Heart left ventricle (tissue), 16 donors: ENCODE measurements around the gene UBALD1. TPM values are rescaled to one million over a fixed set of nuclear protein-coding genes. Genes with fewer than 3 reads are reported as not detected.

Experiments used
- ATAC-seq, 4 donors: fragments of 200-7000 bp; cut with Tn5 transposase; one replicate each; pipeline ENCODE4 v1.9.1; 2020 to 2022; ENCODE audit warnings: moderate library complexity in 4 of 4, mild to moderate bottlenecking in 3 of 4, moderate number of reproducible peaks in 1 of 4
- DNase-seq, 5 donors: peaks; one replicate each; pipeline ENCODE4 v3.0.0-alpha.2; 2020
- H3K27ac ChIP-seq, 12 donors: fragments of 200-600 bp; sonication (generic) in 4 of 12; one replicate each; pipeline versions ENCODE4 v1.5.0 to v1.8.0; 2016 to 2022; ENCODE audit warnings: mild to moderate bottlenecking in 2 of 12
- H3K27me3 ChIP-seq, 9 donors: fragments of 200-600 bp; sonication (generic) in 2 of 9; one replicate each; pipeline versions ENCODE4 v1.5.1 to v1.8.0; 2016 to 2022; ENCODE audit warnings: mild to moderate bottlenecking in 3 of 9
- H3K36me3 ChIP-seq, 9 donors: fragments of 200-600 bp; sonication (generic) in 2 of 9; one replicate each; pipeline versions ENCODE4 v1.5.0 to v1.8.0; 2018 to 2022; ENCODE audit warnings: mild to moderate bottlenecking in 2 of 9
- H3K4me1 ChIP-seq, 12 donors: fragments of 200-600 bp; sonication (generic) in 4 of 12; one replicate each; pipeline versions ENCODE4 v1.5.0 to v1.8.0; 2016 to 2022; ENCODE audit warnings: mild to moderate bottlenecking in 3 of 12
- H3K4me3 ChIP-seq, 12 donors: fragments of 200-600 bp; sonication (generic) in 4 of 12; one replicate each; pipeline versions ENCODE4 v1.5.0 to v1.8.0; 2017 to 2022; ENCODE audit warnings: mild to moderate bottlenecking in 9 of 12, moderate library complexity in 4 of 12
- H3K9me3 ChIP-seq, 12 donors: fragments of 200-600 bp; sonication (generic) in 4 of 12; one replicate each; pipeline versions ENCODE4 v1.5.0 to v1.8.0; 2016 to 2022; ENCODE audit warnings: mild to moderate bottlenecking in 1 of 12
- POLR2A ChIP-seq, 2 donors: fragments of 450-650 bp; IDR thresholded peaks; one replicate each; pipeline ENCODE4 v1.6.1; 2017; ENCODE audit warnings: antibody characterized with exemption in 2 of 2, mild to moderate bottlenecking in 2 of 2, moderate library complexity in 2 of 2
- WGBS, 4 donors: extraction: QIAGEN DNeasy Blood & Tissue Kit in 2 of 4; methylation state at CpG; one replicate each; pipeline versions ENCODE4 v1.1.5 to v1.1.7; 2013 to 2018; 5-methylcytosine and 5-hydroxymethylcytosine counted together
- intact Hi-C, 10 donors: fragments of 100-400 bp; cut with DNase I; formaldehyde crosslinking; loops; one replicate each; pipeline versions ENCODE4 v1.11.1 to v1.14.2; 2022
- polyA plus RNA-seq, 2 donors: library from polyadenylated mRNA; stranded (reverse); fragments of 200-250 nt; gene quantifications; one replicate each; pipeline ENCODE4 v1.2.3, GENCODE V29; 2013
- total RNA-seq, 9 donors: library from RNA; depleted of rRNA in 2 of 9; stranded (reverse); fragments of >200 nt in 2 of 9; fragmentation: NEBNext Ultra II Directional in 3 of 9; extraction: Animal tissue kit (Norgen Biotek cat#: 25700) in 3 of 9; gene quantifications; one replicate each; pipeline versions ENCODE4 v1.1.0 to v1.2.4, GENCODE V29; 2016 to 2023
- TF ChIP-seq, protein P1 (sequence below), 12 donors: fragments of 200-600 bp; sonication (generic) in 4 of 12; IDR thresholded peaks; one replicate each; pipeline versions ENCODE4 v1.5.0 to v1.8.0; 2018 to 2022; ENCODE audit warnings: antibody characterized with exemption in 12 of 12, mild to moderate bottlenecking in 5 of 12
- donor health status: ischemic (EF 13 %, LVEDD 7.1; RV severe dilation, severe dysfunction).
- donor health status: healthy with polysubstance abuse.
- donor health status: DM: no; HTN: yes; CAD: no.
- donor health status: DM: no; HTN: no; CAD: no.
- donor health status: ischemic (EF 25% LVEDD 6.9; RV normal size, moderate dysfunction).
- donor health status: ischemic (EF 25% LVEDD 5.7; RV mildly dilated, moderate dysfunction).
- donor health status: healthy.
- donor health status: DM: yes; HTN: yes; CAD: no.
- donor health status: ischemic (EF 35%, LVEDD 5.7; RV mildly dilated, moderate dysfunction).
- donor health status: nonischemic (EF 11% LVEDD 7.7; RV severe dilation, severe dysfunction).
- donor health status: DM: yes; HTN: yes; CAD: no.
- donor health status: PGD.
- donor health status: ischemic (EF 29% LVEDD 5.4; RV normal size, mild dysfunction).
- donor health status: nonischemic (EF 23%, LVEDD 6.1; RV moderate dilation, normal function).

UBALD1 gene
- total and polyA plus RNA-seq, 11 donors: 9.1 to 38.9 (median 19.4) TPM

GRCh38 chr16:4624827-4625559 lies 10.3 kb upstream of the UBALD1 start:
- H3K4me3 ChIP-seq: peak overlapping the region; percentile 70 to 100 (median 98)
- TF ChIP-seq, protein P1, sequence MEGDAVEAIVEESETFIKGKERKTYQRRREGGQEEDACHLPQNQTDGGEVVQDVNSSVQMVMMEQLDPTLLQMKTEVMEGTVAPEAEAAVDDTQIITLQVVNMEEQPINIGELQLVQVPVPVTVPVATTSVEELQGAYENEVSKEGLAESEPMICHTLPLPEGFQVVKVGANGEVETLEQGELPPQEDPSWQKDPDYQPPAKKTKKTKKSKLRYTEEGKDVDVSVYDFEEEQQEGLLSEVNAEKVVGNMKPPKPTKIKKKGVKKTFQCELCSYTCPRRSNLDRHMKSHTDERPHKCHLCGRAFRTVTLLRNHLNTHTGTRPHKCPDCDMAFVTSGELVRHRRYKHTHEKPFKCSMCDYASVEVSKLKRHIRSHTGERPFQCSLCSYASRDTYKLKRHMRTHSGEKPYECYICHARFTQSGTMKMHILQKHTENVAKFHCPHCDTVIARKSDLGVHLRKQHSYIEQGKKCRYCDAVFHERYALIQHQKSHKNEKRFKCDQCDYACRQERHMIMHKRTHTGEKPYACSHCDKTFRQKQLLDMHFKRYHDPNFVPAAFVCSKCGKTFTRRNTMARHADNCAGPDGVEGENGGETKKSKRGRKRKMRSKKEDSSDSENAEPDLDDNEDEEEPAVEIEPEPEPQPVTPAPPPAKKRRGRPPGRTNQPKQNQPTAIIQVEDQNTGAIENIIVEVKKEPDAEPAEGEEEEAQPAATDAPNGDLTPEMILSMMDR (IDR thresholded peaks at IDR 0.05): no peak
- TF ChIP-seq POLR2A (IDR thresholded peaks at IDR 0.05): peak; percentile 83 to 94
- no peaks in the 10 kb centered on the region for H3K36me3 ChIP-seq
- peak overlapping the region; percentile 84 to 99 (median 94) for H3K27ac ChIP-seq
- no peaks in the 10 kb centered on the region for H3K9me3 ChIP-seq
- H3K27me3 ChIP-seq: no peaks in the 10 kb centered on the region
- H3K4me1 ChIP-seq: peaks cover 0 to 28% (median 16%) of the 10 kb centered on the region in 12 donors
- ATAC-seq: peak in 3 of 4 donors; percentile 11 to 45 (median 42)
- peak; percentile 64 to 85 (median 72) for DNase-seq
- WGBS, 4 donors: 0 to 1% (median 0%) methylated on average over 23 to 80 of the region's 80 CpGs
- intact Hi-C loops: loop anchor here in 3 of 10 donors (1.0 to 10.0 kb wide), 3 partner anchors 9 to 330 kb away; partner anchors contain the start of genes NUDT16L1 (in 1 of the 3) and SEC14L5 (in 1 of the 3)

DNA sequence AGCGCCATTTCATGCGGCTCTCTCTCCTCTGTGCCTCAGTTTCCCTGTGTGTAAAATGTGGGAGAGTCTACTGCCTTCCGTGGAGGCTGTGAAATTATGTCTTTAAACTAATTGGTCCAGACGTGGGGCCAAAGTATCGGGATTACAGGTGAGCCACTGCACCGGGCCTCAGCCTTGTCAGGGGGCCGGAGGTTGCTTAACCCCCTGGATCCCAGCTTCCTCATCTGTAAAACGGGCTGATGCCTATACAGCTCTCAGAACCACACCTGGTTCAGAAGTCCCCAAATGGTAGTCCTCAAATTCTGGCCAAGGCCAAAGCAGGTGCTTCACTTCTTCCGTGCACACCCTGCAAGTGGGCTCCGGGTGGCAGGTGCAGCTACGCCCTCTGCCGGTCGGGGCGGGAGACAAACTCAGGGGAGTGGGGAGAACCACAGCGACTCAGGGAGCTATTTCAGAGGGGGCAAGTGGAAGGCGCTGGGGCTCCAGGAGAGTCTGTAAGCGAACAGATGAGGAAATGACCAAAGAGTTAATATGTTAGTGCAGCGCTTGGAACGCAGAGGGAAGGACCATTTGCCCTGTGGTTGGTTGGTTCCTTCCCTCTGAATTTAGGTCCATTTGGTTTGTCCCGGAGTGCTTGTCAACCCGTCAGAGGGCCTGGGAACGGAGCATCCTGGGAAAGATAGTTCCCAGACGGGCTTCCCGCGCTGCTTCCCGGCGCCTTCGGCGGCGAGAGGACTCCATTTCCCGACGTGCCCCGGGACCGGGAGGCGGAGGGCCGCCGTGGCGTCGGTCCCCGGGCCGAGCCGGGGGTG lies 9.5 kb upstream of the UBALD1 start, which contains the start of gene MGRN1:
Gene MGRN1 (plus strand): TSS at position 812 of the 812 bp plus-strand sequence. CDS start 135 bp downstream, outside the sequence.
- Histone ChIP-seq H3K27me3 (no peaks in the 10 kb centered on the region), H3K36me3 (no peaks in the 10 kb centered on the region), H3K9me3 (no peaks in the 10 kb centered on the region), H3K4me3 (peak within 1 kb of the TSS; percentile 70 to 100 (median 98)), H3K27ac (peak within 1 kb of the TSS; percentile 84 to 99 (median 94)), H3K4me1 (peaks cover 0 to 28% (median 16%) of the 10 kb centered on the region in 12 donors)
- intact Hi-C loops: loop anchor here in 3 of 10 donors (1.0 to 10.0 kb wide), 3 partner anchors 8 to 331 kb away; partner anchors contain the start of genes NUDT16L1 (in 1 of the 3) and SEC14L5 (in 1 of the 3)
- TF ChIP-seq, protein P1 (IDR thresholded peaks at IDR 0.05): peak; percentile 86 to 99 (median 92)
- TF ChIP-seq POLR2A (IDR thresholded peaks at IDR 0.05): no peak
- peak; percentile 94 to 97 (median 97) for DNase-seq
- 6 to 10% (median 9%) methylated on average over 34 to 42 of the region's 42 CpGs for WGBS, 4 donors
- peak; percentile 98 to 99 (median 98) for ATAC-seq

GRCh38 chr16:4623593-4623992 lies 8.9 kb upstream of the UBALD1 start:
- no peak for ATAC-seq

More at GRCh38 chr16:4623593-4623992, 8.9 kb upstream of the UBALD1 start:
- Histone ChIP-seq H3K36me3 (no peaks in the 10 kb centered on the region), H3K27ac (peak overlapping the region in 2 of 12 donors; percentile 97 to 99), H3K27me3 (no peaks in the 10 kb centered on the region), H3K4me1 (peaks cover 0 to 28% (median 16%) of the 10 kb centered on the region in 12 donors), H3K9me3 (no peaks in the 10 kb centered on the region), H3K4me3 (peak overlapping the region in 1 of 12 donors; percentile 99)
- DNase-seq: no peak
- TF ChIP-seq, protein P1 (IDR thresholded peaks at IDR 0.05): no peak
- TF ChIP-seq POLR2A (IDR thresholded peaks at IDR 0.05): no peak
- WGBS, 4 donors: 78 to 82% (median 79%) methylated on average over 7 of the region's 7 CpGs
- intact Hi-C loops: loop anchor here in 2 of 10 donors (5.0 to 10.0 kb wide), 2 partner anchors 69 to 331 kb away; partner anchors contain the start of genes NUDT16L1 (in 1 of the 2) and SEC14L5 (in 1 of the 2)
